HEK293 (cell line): ENCODE results near the gene CLN3.

Experiments
- CTCF ChIA-PET: fragments of 350-600 bp; formaldehyde crosslinking; extraction: SDS; loops from one replicate; lab custom pipeline; 2021; ENCODE audit warnings: antibody characterized with exemption; lab: Yijun Ruan, JAX
- POLR2A ChIA-PET: fragments of 300-600 bp; formaldehyde crosslinking; extraction: SDS; loops from one replicate; lab custom pipeline; 2020; ENCODE audit warnings: antibody characterized with exemption, inconsistent platforms; lab: Yijun Ruan, JAX
- H3K27ac ChIP-seq: fragments of 200-500 bp; sonication (Bioruptor generic); 2 replicates; pipeline ENCODE4 v1.5.1; 2014; ENCODE audit warnings: low read depth, low read length, control low read depth, inconsistent platforms; ENCODE audit errors: extremely low read depth
- H3K36me3 ChIP-seq, 2 experiments: fragments of 200-500 bp in 1 of 2; sonication (Bioruptor generic) in 1 of 2; 1 replicate in 1 of 2; 2 replicates in 1 of 2; pipeline ENCODE4 v1.5.1; 2014 to 2017; ENCODE audit warnings: inconsistent platforms in 2 of 2, low read length in 2 of 2; ENCODE audit not compliant: control insufficient read depth in 2 of 2, insufficient read depth in 1 of 2
- H3K4me1 ChIP-seq: fragments of 200-500 bp; sonication (Bioruptor generic); 2 replicates; pipeline ENCODE4 v1.5.1; 2014; ENCODE audit warnings: mild to moderate bottlenecking, low read length, inconsistent platforms; ENCODE audit not compliant: control insufficient read depth, insufficient read depth
- H3K4me3 ChIP-seq: 2 replicates; pipeline ENCODE4 v1.5.1; 2011; ENCODE audit warnings: low read depth, mild to moderate bottlenecking, control low read depth, low read length, moderate library complexity
- H3K9me3 ChIP-seq: fragments of 200-500 bp; sonication (Bioruptor generic); 2 replicates; pipeline ENCODE4 v1.5.1; 2014; ENCODE audit warnings: low read depth, low read length, inconsistent platforms; ENCODE audit not compliant: control insufficient read depth, insufficient read depth
- HOXA7 ChIP-seq: sonication (generic); formaldehyde crosslinking; IDR thresholded peaks from 2 replicates; pipeline ENCODE4 v1.8.1; 2022; ENCODE audit warnings: missing genetic modification reagents, borderline replicate concordance
- SP7 ChIP-seq: fragments of 450-650 bp; formaldehyde crosslinking; IDR thresholded peaks from 2 replicates; pipeline ENCODE4 v1.5.1; 2016; ENCODE audit warnings: missing biosample characterization, missing genetic modification characterization
- YY2 ChIP-seq: fragments of 450-650 bp; formaldehyde crosslinking; IDR thresholded peaks from 2 replicates; pipeline ENCODE4 v1.5.1; 2016; ENCODE audit warnings: missing biosample characterization, missing genetic modification characterization
- ZFHX2 ChIP-seq: fragments of 450-650 bp; formaldehyde crosslinking; conservative IDR thresholded peaks from 2 replicates; pipeline ENCODE4 v1.5.1; 2016; ENCODE audit warnings: missing biosample characterization, missing genetic modification characterization
- ZNF148 ChIP-seq: fragments of 450-650 bp; formaldehyde crosslinking; IDR thresholded peaks from 2 replicates; pipeline ENCODE4 v1.5.0; 2017; ENCODE audit warnings: missing biosample characterization, missing genetic modification characterization, borderline replicate concordance
- ZNF19 ChIP-seq: fragments of 450-650 bp; formaldehyde crosslinking; IDR thresholded peaks from 2 replicates; pipeline ENCODE4; 2016; ENCODE audit warnings: missing biosample characterization, missing genetic modification characterization, low read depth
- ZNF223 ChIP-seq: fragments of 450-650 bp; formaldehyde crosslinking; IDR thresholded peaks from 2 replicates; pipeline ENCODE4 v1.5.1; 2016; ENCODE audit warnings: missing biosample characterization, missing genetic modification characterization
- ZNF266 ChIP-seq: fragments of 450-650 bp; formaldehyde crosslinking; IDR thresholded peaks from 2 replicates; pipeline ENCODE4 v1.5.1; 2016; ENCODE audit warnings: missing biosample characterization, missing genetic modification characterization, low read depth
- ZNF311 ChIP-seq: fragments of 450-650 bp; formaldehyde crosslinking; IDR thresholded peaks from 2 replicates; pipeline ENCODE4 v1.5.1; 2017; ENCODE audit warnings: missing biosample characterization, missing genetic modification characterization, borderline replicate concordance
- ZNF341 ChIP-seq: fragments of 450-650 bp; formaldehyde crosslinking; IDR thresholded peaks from 2 replicates; pipeline ENCODE4; 2016; ENCODE audit warnings: low read depth, missing biosample characterization, missing genetic modification characterization
- ZNF366 ChIP-seq: fragments of 450-650 bp; formaldehyde crosslinking; conservative IDR thresholded peaks from 2 replicates; pipeline ENCODE4 v1.5.1; 2016; ENCODE audit warnings: missing biosample characterization, missing genetic modification characterization
- ZNF561 ChIP-seq: fragments of 450-650 bp; IDR thresholded peaks from 2 replicates; pipeline ENCODE4 v1.5.1; 2018; ENCODE audit warnings: missing biosample characterization, missing genetic modification characterization, borderline replicate concordance
- ZNF580 ChIP-seq: fragments of 450-650 bp; formaldehyde crosslinking; IDR thresholded peaks from 2 replicates; pipeline ENCODE4 v1.5.1; 2016; ENCODE audit warnings: missing biosample characterization, missing genetic modification characterization
- ZNF600 ChIP-seq: fragments of 450-650 bp; formaldehyde crosslinking; IDR thresholded peaks from 2 replicates; pipeline ENCODE4 v1.5.1; 2016; ENCODE audit warnings: missing biosample characterization, missing genetic modification characterization
- ZNF621 ChIP-seq: fragments of 450-650 bp; formaldehyde crosslinking; IDR thresholded peaks from 2 replicates; pipeline ENCODE4 v1.5.1; 2017; ENCODE audit warnings: missing biosample characterization, missing genetic modification characterization
- ZNF747 ChIP-seq: fragments of 450-650 bp; formaldehyde crosslinking; IDR thresholded peaks from 2 replicates; pipeline ENCODE4 v1.5.1; 2016; ENCODE audit warnings: missing biosample characterization, missing genetic modification characterization
- ZNF776 ChIP-seq: fragments of 450-650 bp; formaldehyde crosslinking; IDR thresholded peaks from 2 replicates; pipeline ENCODE4 v1.5.0; 2017; ENCODE audit warnings: missing biosample characterization, missing genetic modification characterization, borderline replicate concordance
- ZXDB ChIP-seq: fragments of 450-650 bp; formaldehyde crosslinking; IDR thresholded peaks from 2 replicates; pipeline ENCODE4 v1.5.1; 2016; ENCODE audit warnings: missing biosample characterization, missing genetic modification characterization
- TF ChIP-seq, protein P1 (sequence below): fragments of 450-650 bp; formaldehyde crosslinking; IDR thresholded peaks from 2 replicates; pipeline ENCODE4 v1.5.1; 2016; ENCODE audit warnings: missing biosample characterization, missing genetic modification characterization, borderline replicate concordance
- TF ChIP-seq, protein P2 (sequence below): fragments of 450-650 bp; formaldehyde crosslinking; IDR thresholded peaks from 2 replicates; pipeline ENCODE4 v1.5.1; 2017; ENCODE audit warnings: missing biosample characterization, missing genetic modification characterization
- TF ChIP-seq, protein P3 (sequence below): fragments of 450-650 bp; formaldehyde crosslinking; IDR thresholded peaks from 2 replicates; pipeline ENCODE4 v1.5.1; 2016; ENCODE audit warnings: missing biosample characterization, missing genetic modification characterization, borderline replicate concordance

Gene CLN3

GRCh38 chr16:28503470-28504259 lies 11.8 kb upstream of the CLN3 start (continued):
- no peak for TF ChIP-seq SP7 (tag by site-specific recombination)
- TF ChIP-seq, all 188 proteins: peak for 4

GRCh38 chr16:28502290-28502689 lies 10.4 kb upstream of the CLN3 start:
- H3K9me3 ChIP-seq: no peaks in the 10 kb centered on the region
- no peaks in the 10 kb centered on the region for H3K4me1 ChIP-seq
- no peaks in the 10 kb centered on the region for H3K36me3 ChIP-seq
- TF ChIP-seq ZNF600 (tag by site-specific recombination) (0 out of 2 replicates have a peak, but pooled peaks have one; percentile 23), ZNF223 (no peak), ZNF580 (tag by site-specific recombination) (no peak), ZNF776 (0 out of 2 replicates have a peak, but pooled peaks have one; percentile 33), YY2 (tag by site-specific recombination) (0 out of 2 replicates have a peak, but pooled peaks have one; percentile 39), ZNF19 (tag by site-specific recombination) (no peak), ZNF341 (no peak), ZNF621 (tag by site-specific recombination) (0 out of 2 replicates have a peak, but pooled peaks have one; percentile 23), HOXA7 (CRISPR knock-in tag) (no peak), ZNF747 (tag by site-specific recombination) (0 out of 2 replicates have a peak, but pooled peaks have one; percentile 45), ZNF366 (tag by site-specific recombination) (peak; percentile 68)
- TF ChIP-seq, protein P1, sequence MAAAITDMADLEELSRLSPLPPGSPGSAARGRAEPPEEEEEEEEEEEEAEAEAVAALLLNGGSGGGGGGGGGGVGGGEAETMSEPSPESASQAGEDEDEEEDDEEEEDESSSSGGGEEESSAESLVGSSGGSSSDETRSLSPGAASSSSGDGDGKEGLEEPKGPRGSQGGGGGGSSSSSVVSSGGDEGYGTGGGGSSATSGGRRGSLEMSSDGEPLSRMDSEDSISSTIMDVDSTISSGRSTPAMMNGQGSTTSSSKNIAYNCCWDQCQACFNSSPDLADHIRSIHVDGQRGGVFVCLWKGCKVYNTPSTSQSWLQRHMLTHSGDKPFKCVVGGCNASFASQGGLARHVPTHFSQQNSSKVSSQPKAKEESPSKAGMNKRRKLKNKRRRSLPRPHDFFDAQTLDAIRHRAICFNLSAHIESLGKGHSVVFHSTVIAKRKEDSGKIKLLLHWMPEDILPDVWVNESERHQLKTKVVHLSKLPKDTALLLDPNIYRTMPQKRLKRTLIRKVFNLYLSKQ (tag by site-specific recombination): no peak
- no peak overlapping the region for H3K4me3 ChIP-seq
- CTCF ChIA-PET: interaction anchor here (0.8 kb wide), 1 partner anchor 22 kb away, joined by 3 read pairs; no protein-coding TSS in a partner anchor
- no peak overlapping the region for H3K27ac ChIP-seq
- POLR2A ChIA-PET: no interaction called here

GRCh38 chr16:28501258-28502232 lies 9.7 kb upstream of the CLN3 start:
- POLR2A ChIA-PET: no interaction called here
- no peaks in the 10 kb centered on the region for H3K36me3 ChIP-seq
- no peak overlapping the region for H3K4me3 ChIP-seq
- no peak overlapping the region for H3K27ac ChIP-seq
- CTCF ChIA-PET: no interaction called here
- H3K4me1 ChIP-seq: no peaks in the 10 kb centered on the region
- no peaks in the 10 kb centered on the region for H3K9me3 ChIP-seq
- TF ChIP-seq ZFHX2 (tag by site-specific recombination) (peak; percentile 98), ZNF311 (tag by site-specific recombination) (0 out of 2 replicates have a peak, but pooled peaks have one; percentile 85), ZXDB (tag by site-specific recombination) (no peak), ZNF266 (tag by site-specific recombination) (0 out of 2 replicates have a peak, but pooled peaks have one; percentile 15), ZNF148 (tag by site-specific recombination) (0 out of 2 replicates have a peak, but pooled peaks have one; percentile 11), ZNF561 (no peak), ZNF747 (tag by site-specific recombination) (0 out of 2 replicates have a peak, but pooled peaks have one; percentile 54)
- TF ChIP-seq, protein P2, sequence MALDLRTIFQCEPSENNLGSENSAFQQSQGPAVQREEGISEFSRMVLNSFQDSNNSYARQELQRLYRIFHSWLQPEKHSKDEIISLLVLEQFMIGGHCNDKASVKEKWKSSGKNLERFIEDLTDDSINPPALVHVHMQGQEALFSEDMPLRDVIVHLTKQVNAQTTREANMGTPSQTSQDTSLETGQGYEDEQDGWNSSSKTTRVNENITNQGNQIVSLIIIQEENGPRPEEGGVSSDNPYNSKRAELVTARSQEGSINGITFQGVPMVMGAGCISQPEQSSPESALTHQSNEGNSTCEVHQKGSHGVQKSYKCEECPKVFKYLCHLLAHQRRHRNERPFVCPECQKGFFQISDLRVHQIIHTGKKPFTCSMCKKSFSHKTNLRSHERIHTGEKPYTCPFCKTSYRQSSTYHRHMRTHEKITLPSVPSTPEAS (tag by site-specific recombination): peak; percentile 20; the same call in 1 of the 2 replicates
- TF ChIP-seq, protein P3, sequence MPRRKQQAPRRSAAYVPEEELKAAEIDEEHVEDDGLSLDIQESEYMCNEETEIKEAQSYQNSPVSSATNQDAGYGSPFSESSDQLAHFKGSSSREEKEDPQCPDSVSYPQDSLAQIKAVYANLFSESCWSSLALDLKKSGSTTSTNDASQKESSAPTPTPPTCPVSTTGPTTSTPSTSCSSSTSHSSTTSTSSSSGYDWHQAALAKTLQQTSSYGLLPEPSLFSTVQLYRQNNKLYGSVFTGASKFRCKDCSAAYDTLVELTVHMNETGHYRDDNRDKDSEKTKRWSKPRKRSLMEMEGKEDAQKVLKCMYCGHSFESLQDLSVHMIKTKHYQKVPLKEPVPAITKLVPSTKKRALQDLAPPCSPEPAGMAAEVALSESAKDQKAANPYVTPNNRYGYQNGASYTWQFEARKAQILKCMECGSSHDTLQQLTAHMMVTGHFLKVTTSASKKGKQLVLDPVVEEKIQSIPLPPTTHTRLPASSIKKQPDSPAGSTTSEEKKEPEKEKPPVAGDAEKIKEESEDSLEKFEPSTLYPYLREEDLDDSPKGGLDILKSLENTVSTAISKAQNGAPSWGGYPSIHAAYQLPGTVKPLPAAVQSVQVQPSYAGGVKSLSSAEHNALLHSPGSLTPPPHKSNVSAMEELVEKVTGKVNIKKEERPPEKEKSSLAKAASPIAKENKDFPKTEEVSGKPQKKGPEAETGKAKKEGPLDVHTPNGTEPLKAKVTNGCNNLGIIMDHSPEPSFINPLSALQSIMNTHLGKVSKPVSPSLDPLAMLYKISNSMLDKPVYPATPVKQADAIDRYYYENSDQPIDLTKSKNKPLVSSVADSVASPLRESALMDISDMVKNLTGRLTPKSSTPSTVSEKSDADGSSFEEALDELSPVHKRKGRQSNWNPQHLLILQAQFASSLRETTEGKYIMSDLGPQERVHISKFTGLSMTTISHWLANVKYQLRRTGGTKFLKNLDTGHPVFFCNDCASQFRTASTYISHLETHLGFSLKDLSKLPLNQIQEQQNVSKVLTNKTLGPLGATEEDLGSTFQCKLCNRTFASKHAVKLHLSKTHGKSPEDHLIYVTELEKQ: no peak
